ENCODE data around the gene FGD5. TPM values are rescaled to one million over a fixed set of nuclear protein-coding genes. Genes with fewer than 3 reads are reported as not detected.
A peak's percentile ranks its signal among the peaks of the same experiment; 100 is the strongest.

The FGD5 gene
- total RNA-seq, 1 donor from 2014 or later, result 16.2 TPM

DNA sequence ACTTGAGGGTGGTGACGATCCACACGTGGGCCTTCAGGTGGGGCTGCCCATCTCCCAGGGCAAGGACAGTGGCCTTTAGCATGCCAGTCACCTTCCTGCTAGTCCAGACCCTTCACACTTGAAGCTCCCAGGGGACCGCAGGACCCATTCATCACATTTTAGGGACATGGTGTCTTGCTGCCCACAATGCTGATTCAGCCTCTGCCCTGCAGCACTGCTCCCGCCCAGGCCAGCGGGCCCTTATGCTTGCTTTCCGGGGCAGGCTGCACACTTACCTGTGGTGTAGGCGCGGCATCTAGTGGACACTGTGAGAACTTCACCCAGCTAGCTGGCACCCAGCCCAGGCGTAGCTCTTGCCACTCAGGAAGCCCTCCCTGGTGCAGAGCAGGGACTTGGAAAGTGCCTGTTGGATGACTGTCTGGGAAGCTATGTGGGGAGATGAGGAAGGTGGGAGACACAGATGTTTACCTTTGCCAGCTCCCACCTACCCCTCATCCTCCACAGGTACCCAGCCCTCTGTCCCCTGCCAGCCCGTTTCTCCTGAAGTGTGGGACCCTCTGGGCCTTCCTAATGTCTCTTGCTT is 102.4 kb downstream of the FGD5 start:
- no peak overlapping the region for H3K27ac ChIP-seq
- no peak overlapping the region for H3K4me3 ChIP-seq
- no peaks in the 10 kb centered on the region for H3K36me3 ChIP-seq
- H3K9me3 ChIP-seq, result no peaks in the 10 kb centered on the region
- TF ChIP-seq, protein P1, sequence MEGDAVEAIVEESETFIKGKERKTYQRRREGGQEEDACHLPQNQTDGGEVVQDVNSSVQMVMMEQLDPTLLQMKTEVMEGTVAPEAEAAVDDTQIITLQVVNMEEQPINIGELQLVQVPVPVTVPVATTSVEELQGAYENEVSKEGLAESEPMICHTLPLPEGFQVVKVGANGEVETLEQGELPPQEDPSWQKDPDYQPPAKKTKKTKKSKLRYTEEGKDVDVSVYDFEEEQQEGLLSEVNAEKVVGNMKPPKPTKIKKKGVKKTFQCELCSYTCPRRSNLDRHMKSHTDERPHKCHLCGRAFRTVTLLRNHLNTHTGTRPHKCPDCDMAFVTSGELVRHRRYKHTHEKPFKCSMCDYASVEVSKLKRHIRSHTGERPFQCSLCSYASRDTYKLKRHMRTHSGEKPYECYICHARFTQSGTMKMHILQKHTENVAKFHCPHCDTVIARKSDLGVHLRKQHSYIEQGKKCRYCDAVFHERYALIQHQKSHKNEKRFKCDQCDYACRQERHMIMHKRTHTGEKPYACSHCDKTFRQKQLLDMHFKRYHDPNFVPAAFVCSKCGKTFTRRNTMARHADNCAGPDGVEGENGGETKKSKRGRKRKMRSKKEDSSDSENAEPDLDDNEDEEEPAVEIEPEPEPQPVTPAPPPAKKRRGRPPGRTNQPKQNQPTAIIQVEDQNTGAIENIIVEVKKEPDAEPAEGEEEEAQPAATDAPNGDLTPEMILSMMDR (IDR thresholded peaks at IDR 0.05), result peak; percentile 96 to 100 (median 99)
- TF ChIP-seq POLR2A (IDR thresholded peaks at IDR 0.05) (no peak), POLR2AphosphoS5 (IDR thresholded peaks at IDR 0.05; ENCODE audit: insufficient read depth in 1 of 2, low read depth in 1 of 2) (peak in 1 of 2 donors; percentile 59)
- DNase-seq (ENCODE audit: extremely low spot score in 2 of 2), result no peak
- peaks cover 6% of the 10 kb centered on the region for H3K4me1 ChIP-seq
- H3K27me3 ChIP-seq, result no peaks in the 10 kb centered on the region
- intact Hi-C loops (cut with DNase I), result loop anchor here (5.0 kb wide), 2 partner anchors 134 to 244 kb away; partner anchors contain the start of gene C3orf20

DNA sequence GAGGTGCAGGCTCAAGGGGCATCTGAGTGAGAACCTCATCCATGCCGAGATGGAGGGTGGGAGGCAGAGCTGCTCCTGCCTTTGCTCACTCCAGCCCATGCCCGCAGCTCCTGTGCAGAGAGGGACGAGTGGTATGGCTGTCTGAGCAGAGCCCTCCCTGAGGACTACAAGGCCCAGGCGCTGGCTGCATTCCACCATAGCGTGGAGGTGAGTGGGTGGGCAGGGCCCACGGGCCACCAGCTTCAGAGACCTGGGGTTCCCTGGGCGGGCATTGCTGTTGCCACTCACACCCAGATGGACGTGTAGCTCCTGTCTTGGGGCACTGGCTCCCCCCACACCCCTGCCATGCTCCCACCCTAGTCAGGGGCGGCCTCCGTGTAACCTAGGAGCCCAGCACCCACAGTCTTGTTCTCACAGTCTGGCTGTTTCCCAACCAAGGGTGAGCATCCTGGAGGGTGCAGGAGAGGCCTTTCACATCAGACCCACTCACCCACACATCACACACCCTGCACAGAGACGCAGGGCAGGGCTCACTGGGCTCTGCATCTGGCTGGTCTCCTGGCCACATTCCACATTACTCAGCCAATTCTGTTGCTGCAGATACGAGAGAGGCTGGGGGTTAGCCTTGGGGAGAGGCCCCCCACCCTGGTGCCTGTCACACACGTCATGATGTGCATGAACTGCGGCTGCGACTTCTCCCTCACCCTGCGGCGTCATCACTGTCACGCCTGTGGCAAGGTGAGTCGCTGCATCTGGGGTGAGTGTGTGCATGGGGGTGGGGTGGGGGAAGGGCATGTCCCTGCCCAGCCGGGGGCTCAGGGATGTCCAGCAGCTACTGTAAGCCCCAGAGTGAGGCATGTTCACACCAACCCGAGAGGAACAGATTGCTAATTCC is 103.3 kb downstream of the FGD5 start:
- TF ChIP-seq, protein P1 (IDR thresholded peaks at IDR 0.05), result no peak
- no peak for TF ChIP-seq POLR2AphosphoS5 (IDR thresholded peaks at IDR 0.05; ENCODE audit: insufficient read depth in 1 of 2, low read depth in 1 of 2)
- no peak for TF ChIP-seq POLR2A (IDR thresholded peaks at IDR 0.05)
- no peaks in the 10 kb centered on the region for H3K36me3 ChIP-seq
- DNase-seq (ENCODE audit: extremely low spot score in 2 of 2), result no peak

DNA sequence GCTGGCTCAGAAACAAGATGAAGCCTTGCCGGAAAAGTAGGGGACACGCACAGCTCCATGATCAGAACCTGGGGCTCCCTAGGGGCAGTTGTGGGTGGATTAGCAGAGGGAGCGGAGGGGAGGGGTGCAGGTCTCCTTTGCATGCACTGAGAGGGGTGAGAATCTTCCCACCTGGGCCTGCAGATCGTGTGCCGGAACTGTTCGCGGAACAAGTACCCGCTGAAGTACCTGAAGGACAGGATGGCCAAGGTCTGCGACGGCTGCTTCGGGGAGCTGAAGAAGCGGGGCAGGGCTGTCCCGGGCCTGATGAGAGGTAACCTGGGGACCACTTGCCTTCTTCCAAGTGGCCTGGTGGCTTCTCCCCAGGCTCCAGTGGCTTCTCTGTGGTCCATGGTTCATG is 104.1 kb downstream of the FGD5 start:
- H3K36me3 ChIP-seq, result no peaks in the 10 kb centered on the region
- no peaks in the 10 kb centered on the region for H3K27me3 ChIP-seq
- TF ChIP-seq POLR2AphosphoS5 (IDR thresholded peaks at IDR 0.05; ENCODE audit: insufficient read depth in 1 of 2, low read depth in 1 of 2) (no peak), POLR2A (IDR thresholded peaks at IDR 0.05) (no peak)
- TF ChIP-seq, protein P1 (IDR thresholded peaks at IDR 0.05), result no peak
- no peak overlapping the region for H3K4me3 ChIP-seq
- DNase-seq (ENCODE audit: extremely low spot score in 2 of 2), result no peak
- no peak overlapping the region for H3K27ac ChIP-seq
- intact Hi-C loops (cut with DNase I), result loop anchor here (5.0 kb wide), 2 partner anchors 136 to 246 kb away; partner anchors contain the start of gene C3orf20
- H3K9me3 ChIP-seq, result no peaks in the 10 kb centered on the region
- peaks cover 6% of the 10 kb centered on the region for H3K4me1 ChIP-seq

More for the DNA sequence above, 103.3 kb downstream of the FGD5 start:
- peaks cover 6% of the 10 kb centered on the region for H3K4me1 ChIP-seq
- no peak overlapping the region for H3K27ac ChIP-seq
- H3K9me3 ChIP-seq, result no peaks in the 10 kb centered on the region
- intact Hi-C loops (cut with DNase I), result loop anchor here (5.0 kb wide), 2 partner anchors 135 to 245 kb away; partner anchors contain the start of gene C3orf20
- no peaks in the 10 kb centered on the region for H3K27me3 ChIP-seq
- H3K4me3 ChIP-seq, result no peak overlapping the region

DNA sequence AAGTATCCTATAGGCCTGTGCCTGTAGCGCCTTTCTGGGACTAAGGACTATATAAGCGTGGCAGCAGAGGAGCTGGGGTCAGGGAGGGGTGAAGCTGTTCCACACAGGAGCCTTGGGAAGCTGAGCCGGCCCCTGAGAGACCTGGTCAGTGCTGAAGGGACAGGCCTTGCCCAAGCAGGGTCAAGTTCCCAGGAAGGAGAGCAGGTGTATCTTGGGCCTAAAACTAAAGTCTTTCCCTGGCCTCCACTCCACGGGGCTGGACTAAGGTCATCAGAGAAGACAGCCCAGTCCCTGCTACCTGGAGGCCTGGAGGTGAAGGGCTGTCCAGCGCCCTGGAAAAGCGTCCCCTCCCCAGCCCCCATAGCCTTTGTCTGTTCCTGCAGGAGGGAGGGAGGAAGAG is 104.7 kb downstream of the FGD5 start:
- no peak for DNase-seq (ENCODE audit: extremely low spot score in 2 of 2)
- no peaks in the 10 kb centered on the region for H3K9me3 ChIP-seq
- no peaks in the 10 kb centered on the region for H3K27me3 ChIP-seq
- no peaks in the 10 kb centered on the region for H3K36me3 ChIP-seq
- no peak overlapping the region for H3K27ac ChIP-seq
- TF ChIP-seq, protein P1 (IDR thresholded peaks at IDR 0.05), result no peak
- no peak for TF ChIP-seq POLR2AphosphoS5 (IDR thresholded peaks at IDR 0.05; ENCODE audit: insufficient read depth in 1 of 2, low read depth in 1 of 2)
- no peak for TF ChIP-seq POLR2A (IDR thresholded peaks at IDR 0.05)
- H3K4me1 ChIP-seq, result peaks cover 6% of the 10 kb centered on the region
- intact Hi-C loops (cut with DNase I), result loop anchor here (5.0 kb wide), 2 partner anchors 136 to 246 kb away; partner anchors contain the start of gene C3orf20
- H3K4me3 ChIP-seq, result no peak overlapping the region

Data from vagina (tissue), 2 donors.